Endometrium (tissue), 2 donors: ENCODE results near the gene RASGRF2.
"Not testable (repeated sequence)": the region's sequence is repeated elsewhere in the genome, so short reads cannot be mapped to it uniquely, and the experiment has no call there.

Experiments
- FAIRE-seq: peaks from 2 replicates; lab custom pipeline; 2012; peaks lifted over from hg19 to GRCh38; lab: Jason Lieb, UNC
- donor health status: control.
- donor health status: control.

RASGRF2 gene

DNA sequence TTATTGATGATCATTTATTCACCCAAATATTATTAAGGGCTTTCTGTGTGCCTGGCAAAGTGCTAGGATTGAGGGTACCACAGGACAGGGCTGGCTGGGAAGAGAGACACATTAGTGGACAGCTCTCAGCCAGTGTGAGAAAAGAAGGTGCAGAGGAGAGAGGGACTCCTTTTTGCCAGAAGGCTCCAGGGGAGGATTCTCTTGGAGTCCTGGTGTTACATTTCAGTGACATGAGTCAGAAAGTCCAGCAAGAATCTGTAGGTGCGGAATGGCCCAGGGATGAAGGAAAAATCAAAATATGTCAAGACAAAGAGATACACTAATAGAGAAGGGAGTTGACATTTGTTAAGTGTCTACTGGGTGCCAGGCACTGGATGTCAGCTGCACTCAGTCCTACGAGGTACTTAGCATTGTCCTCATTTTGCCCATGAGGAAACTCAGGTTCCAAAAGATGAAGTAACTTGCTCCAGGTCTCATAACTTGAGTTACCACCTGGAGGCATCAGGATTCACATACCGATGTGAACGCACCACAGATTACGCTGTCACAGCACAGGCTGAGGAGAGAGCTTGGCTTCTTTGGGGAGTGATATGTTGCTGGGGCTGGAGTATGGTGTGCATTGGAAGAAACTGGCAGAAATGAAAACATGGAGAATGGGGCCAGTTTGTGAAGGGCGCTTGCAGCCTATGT, 60.5 kb downstream of the RASGRF2 start:
- no peak for FAIRE-seq

DNA sequence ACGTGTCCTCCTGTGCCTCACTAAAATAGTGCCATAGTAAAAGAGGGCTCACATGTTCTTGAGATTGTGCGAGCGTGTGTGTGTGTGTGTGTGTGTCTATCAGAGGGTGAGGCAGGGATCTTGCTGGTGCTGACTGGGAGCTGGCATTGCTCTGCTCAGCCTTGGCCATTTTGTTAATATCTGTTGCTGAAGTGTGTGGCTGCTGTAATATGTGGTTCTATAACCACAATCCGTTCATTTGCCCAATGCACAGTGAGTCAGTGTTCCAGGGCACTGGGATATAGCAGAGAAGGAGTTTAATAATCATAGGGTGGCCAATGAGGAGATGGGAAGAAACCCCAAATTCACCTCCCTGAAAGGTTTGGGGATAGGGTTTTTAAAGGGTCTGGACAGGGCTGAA, 61.3 kb downstream of the RASGRF2 start:
- no peak for FAIRE-seq

DNA sequence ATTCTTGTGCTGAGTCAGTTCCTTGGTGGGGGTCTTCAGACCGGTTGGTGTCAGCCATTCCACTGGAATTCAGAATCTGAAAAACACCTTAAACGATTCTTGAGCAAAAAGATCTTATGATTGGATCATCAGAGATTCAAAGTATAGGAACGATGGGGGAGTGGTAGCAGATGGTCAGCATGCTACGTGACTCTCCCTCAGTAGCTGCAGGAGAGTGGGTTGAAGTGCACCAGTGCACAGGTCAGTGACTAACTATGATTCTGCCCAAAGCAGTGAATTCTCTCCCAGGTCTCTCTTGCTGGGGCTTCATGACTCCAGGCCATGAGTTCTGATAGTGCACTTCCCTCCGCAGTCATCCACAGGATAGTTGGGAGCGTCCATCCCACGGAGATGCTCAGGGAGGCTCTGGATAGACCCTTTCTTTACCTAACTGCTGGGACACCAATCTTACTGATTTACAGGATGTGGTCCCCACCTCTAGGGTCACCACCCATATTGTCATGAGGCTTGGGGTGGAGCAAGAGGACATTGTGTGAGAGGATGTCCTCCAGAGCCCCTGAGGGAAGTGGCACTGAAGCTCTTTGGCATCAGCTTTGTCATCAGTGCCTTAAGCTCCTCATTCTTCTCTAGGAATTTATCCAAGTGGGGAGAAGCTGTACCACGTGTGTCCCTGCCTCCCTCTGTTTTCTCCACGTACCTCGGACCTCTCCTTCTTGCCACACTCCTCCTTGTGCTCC, 62.0 kb downstream of the RASGRF2 start:
- FAIRE-seq: no peak

DNA sequence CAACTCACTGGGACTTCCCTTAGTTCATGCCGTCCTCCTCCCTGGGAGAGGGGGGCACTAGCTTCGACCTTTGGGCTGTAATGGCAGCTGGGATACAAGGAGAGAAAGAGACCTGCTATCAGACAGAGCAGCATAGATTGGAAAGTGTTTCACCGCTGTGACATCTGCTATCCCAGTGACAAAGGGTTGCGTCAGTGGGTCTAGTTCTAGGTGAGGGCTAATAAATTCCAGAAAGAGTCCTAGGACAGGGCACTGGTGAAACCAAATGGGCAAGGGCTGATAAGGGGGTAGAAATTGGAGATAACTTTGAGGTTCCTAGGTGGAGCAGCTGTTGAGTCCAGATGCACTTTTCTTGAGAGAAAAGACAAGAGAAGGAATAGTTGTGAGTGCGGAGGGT, 62.5 kb downstream of the RASGRF2 start:
- FAIRE-seq: no peak

DNA sequence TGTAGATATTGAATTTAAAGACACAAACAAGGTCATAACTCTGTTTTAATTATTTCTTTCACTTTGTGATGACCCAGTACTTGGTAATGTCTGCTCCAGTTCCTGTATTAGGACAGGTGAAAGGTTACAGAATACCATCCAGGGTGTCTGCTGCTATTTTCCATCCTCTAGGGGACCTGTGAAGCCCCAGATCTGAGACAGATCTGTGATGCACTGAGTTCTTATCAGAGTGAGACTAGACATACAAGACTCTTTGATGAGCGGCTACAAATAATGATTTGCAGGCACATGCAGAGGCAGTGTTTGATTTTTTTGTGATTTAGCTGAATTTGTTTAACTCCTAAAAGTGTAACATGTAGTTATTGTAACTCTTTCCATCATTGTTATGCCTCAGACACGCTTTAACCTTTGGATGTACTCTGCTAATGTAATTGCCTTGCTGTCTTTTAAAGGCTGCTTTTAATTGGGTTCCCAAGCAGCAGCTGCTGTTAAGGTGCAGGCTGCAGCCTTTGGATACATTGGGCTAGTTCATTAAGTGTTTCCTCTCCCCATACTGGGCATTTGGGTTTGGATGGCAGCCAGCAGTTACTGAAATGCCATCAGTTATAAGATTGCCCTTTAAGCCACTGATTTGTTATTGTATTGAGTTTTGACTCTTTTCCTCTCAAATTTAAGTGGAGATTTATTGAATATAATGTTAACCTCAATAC, 63.3 kb downstream of the RASGRF2 start:
- FAIRE-seq: no peak

DNA sequence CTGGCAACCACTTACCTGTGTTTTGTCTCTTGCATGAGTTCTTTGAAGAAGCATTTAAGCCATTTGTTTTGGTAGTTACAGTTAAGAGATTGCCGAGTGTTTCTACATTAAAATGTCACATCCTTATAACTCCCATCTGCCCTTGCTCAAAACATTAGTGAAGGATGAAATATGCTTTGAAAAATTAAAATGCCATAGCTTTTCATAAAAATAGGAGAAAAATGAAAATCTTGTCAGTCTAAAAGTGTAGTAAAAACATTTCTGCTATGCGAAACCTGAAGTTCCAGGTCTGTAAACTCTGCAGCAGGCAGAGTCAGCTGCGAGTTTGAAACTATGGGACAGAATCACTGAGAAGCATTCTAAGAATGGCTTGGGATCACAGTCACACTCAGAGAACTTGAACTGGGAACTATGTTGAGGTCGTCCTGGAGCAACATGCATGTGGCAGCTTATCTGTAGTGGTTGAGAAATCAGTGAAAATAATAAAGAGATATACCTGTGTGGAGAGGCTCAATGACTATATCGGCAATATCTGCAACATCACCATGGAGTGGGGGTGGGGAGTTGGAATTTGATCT, 67.4 kb downstream of the RASGRF2 start:
- FAIRE-seq: no peak

DNA sequence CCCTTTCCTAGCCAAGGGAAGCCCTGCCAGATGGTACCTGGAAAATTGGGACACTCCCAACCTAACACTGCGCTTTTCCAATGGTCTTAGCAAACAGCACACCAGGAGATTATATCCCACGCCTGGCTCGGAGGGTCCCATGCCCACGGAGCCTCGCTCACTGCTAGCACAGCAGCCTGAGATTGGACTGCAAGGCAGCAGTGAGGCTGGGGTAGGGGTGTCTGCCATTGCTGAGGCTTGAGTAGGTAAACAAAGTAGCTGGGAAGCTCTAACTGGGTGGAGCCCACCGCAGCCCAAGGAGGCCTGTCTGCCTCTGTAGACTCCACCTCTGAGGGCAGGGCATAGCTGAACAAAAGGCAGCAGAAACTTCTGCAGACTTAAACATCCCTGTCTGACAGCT, 68.7 kb downstream of the RASGRF2 start:
- FAIRE-seq: not testable (repeated sequence)

DNA sequence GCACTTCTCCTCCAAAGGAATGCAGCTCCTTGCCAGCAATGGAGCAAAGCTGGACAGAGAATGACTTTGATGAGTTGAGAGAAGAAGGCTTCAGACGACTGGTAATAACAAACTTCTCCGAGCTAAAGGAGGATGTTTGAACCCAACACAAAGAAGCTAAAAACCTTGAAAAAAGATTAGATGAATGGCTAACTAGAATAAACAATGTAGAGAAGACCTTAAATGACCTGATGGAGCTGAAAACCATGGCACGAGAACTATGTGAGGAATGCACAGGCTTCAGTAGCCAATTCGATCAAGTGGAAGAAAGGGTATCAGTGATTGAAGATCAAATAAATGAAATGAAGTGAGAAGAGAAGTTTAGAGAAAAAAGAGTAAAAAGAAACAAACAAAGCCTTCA, 69.6 kb downstream of the RASGRF2 start:
- FAIRE-seq: not testable (repeated sequence)

DNA sequence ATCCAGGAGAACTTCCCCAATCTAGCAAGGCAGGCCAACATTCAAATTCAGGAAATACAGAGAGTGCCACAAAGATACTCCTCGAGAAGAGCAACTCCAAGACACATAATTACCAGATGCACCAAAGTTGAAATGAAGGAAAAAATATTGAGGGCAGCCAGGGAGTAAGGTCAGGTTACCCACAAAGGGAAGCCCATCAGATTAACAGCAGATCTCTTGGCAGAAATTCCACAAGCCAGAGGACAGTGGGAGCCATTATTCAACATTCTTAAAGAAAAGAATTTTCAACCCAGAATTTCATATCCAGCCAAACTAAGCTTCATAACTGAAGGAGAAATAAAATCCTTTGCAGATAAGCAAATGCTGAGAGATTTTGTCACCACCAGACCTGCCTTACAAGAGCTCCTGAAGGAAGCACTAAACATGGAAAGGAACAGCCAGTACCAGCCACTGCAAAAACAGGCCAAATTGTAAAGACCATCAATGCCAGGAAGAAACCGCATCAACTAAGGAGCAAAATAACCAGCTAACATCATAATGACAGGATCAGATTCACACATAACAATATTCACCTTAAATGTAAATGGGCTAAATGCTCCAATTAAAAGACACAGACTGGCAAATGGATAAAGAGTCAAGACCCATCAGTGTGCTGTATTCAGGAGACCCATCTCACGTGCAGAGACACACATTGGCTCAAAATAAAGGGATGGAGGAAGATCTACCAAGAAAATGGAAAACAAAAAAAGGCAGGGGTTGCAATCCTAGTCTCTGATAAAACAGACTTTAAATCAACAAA, 70.3 kb downstream of the RASGRF2 start:
- not testable (repeated sequence) for FAIRE-seq

DNA sequence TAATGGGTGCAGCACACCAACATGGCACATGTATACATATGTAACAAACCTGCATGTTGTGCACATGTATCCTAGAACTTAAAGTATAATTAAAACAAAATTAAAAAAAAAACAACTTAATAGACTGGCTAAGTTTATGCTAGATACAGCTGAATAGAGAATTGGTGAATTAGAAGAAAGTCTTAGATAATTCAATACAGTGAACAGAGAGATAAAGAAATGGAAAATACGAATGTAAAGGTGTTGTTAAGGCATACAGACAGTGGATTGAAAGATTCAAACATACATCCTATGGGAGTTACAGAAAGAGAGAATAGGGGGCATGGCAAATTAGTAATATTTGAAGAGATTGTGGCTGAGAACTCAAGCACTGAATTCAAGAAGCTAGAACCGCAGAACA, 75.4 kb downstream of the RASGRF2 start:
- no peak for FAIRE-seq

DNA sequence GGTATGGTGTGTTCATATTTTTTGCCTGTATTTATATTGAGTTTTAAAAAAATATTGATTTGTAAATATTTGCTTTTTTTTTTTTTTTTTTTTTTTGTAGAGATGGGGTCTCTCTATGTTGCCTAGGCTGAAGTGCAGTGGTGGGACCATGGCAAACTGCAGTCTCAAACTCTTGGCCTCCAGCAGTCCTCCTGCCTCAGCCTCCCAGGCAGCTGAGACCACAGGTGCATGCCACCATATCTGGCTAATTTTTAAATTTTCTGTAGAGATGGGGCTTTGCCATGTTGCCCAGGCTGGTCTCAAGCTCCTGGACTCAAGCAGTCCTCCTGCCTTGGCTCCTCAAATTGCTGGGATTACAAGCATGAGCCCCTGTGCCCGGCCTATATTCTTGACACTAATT, 78.3 kb downstream of the RASGRF2 start:
- no peak for FAIRE-seq

DNA sequence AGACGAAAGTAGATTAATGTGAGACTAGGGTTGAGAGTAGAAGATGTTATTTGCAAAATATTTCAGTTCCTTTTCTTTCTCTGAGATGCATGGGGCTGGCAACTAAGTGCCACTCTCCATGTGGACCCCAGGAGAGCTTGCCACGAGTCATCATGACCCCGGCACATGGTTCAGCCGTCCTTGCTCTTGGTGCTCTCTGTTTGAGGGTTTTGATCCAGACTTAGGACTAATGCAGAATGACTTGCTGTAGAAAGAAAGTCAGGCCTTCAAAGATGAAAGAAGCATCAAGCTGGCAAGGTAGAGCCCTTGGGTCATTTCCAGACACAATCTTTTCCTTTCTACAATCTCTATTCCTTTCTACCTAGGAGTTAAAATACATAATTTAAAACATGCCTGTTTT, 84.7 kb downstream of the RASGRF2 start:
- no peak for FAIRE-seq

DNA sequence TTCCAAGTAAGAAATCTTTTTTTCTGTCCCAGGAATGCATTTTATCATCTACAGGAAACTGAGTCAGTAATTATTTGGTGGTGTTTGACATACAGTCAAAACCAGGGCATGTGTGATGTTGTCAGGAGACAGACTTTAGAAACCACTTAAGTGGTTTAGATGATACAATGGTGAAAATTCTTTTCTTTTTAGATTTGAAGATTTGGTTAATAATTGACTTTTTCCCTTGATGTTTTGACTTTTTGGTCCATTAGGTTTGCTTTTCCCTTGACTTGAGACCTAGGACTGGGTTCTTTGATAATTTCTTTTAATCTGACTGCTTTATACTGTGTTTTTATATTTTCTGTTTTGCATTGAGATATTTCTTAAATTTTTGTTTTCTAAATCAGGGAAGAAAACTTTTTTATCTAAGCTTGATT, 85.2 kb downstream of the RASGRF2 start:
- no peak for FAIRE-seq

DNA sequence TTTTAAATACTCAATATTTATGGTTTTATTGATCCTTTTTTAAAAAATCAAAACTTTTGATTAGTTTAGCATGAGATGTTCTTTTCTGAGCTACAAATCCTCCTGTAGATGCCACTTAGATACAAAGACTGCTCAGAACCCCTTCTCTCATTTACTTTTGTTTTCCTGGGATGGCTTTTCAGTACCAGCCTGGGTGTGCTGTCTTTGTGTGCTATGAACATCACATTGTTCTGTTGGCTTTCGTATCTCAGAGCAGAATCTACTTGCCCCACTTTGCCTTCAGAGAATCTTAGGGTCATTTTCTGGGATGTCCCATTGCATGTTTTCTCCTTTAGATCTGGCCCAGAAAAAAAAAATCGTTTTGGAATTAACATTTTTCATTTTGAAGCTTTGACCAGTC, 85.9 kb downstream of the RASGRF2 start:
- FAIRE-seq: no peak

DNA sequence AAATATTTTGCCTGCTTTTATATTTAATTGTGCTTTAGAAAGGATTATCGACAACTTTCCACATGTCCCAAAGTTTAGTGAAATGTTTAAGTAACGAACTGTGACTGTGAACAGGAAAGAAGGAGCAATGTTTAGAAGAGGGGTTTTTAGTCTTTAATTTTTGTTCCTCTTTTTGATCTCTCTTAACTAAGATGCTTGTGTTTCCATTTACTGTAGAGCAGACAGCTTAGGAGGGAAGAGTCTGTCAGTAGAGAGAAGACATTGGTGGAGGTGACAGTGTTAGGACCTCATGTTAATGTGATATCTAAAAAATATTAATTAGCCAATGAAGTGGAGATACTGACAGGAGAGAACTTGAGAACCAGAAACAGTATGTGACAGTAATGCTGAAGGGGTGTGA, 92.2 kb downstream of the RASGRF2 start:
- FAIRE-seq: no peak

DNA sequence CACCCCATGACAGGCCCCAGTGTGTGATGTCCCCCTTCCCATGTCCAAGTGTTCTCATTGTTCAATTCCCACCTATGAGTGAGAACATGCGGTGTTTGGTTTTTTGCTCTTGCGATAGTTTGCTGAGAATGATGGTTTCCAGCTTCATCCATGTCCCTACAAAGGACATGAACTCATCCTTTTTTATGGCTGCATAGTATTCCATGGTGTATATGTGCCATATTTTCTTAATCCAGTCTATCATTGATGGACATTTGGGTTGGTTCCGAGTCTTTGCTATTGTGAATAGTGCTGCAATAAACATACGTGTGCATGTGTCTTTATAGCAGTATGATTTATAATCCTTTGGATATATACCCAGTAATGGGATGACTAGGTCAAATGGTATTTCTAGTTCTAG, 93.1 kb downstream of the RASGRF2 start:
- FAIRE-seq: not testable (repeated sequence)

DNA sequence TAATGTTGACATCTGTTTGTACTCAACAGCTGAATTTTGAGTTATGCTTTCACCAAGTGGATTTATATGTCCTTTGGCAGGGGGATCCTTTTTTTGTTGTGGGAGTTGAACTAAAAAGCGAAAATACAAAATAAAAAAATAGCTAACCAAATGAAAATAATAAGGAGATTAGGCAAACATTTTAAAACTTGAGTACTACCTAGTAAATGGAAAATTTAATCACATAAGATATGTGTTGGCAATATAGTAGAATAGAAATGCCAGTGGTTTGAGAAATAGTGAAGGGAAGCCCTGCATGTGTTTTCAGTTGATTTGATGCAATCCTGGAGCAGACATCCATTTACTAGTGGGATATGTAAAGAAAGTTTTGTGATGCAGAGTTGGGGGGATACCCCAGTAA, 98.0 kb downstream of the RASGRF2 start:
- FAIRE-seq: no peak

DNA sequence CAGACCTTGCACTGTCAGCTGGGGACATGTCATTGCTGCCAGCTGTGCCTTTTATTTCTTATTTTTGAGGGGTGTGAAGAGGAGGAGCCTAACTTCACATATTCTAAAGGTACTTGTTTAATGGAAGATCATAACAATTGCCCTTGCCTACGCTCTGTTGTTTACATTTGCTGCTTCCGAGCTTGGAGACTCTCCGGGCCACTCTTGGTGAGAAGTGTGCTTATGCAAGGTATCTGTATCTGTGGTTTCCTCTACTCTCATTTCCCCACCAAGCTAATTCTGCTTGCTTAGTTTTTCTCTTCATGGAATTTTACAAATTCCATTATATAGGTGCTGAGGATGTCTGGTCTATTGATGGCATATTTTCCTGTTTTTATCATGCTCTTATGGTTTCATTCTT, 105.3 kb downstream of the RASGRF2 start:
- no peak for FAIRE-seq

DNA sequence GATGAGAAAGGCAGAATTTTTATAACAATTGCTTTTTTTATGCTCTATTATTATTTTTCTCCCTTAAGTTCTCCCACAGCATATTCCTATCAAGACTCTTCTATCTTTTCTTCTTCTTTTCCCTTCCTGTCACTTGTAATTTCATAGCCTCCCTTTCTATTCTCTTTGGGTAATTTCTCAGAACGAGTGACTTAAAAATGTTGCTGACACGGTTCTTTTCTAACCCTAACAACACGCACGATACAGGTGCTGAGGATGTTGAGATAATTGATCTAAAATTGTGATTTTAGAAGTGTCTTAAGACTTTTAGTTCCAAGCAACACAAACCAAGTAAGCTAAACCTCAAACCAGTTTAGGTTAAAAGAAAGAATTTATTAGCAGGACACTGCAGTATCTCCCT, 105.9 kb downstream of the RASGRF2 start:
- no peak for FAIRE-seq

DNA sequence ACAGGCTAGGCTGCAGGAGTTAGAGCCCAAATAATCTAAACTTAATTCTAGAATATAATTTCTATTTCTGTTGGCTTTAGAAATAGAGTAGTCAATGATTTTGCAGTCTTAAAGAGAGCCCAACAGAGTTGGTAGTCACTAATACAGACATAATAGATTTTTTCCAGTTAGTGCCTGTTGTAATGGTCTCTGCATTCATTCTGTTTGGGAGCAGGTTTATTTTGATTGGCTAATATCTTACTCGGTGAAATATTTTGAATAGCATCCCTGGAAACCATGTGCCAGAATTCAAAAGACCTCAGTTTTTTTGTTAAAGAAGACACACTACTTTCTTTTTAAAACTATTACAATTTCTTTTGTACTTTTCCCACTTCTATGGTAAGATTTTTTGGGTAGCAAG, 107.2 kb downstream of the RASGRF2 start:
- FAIRE-seq: no peak

DNA sequence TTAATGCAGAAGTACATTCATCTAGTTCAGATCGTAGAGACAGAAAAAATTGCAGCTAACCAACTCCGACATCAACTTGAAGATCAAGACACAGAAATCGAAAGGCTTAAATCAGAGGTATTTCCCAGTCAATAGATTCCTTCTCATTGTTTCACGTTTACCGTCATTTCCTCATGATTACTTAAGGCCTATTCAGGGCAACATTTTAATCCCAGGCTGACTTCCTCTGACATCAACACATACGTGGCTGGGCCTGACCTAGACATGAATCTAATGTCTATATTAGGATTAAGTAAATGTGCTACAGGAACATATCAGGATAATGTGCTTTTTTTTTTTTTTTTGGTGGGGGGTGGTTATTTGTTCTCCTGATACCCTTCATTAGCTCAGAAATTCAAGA, 107.9 kb downstream of the RASGRF2 start:
- FAIRE-seq: no peak

DNA sequence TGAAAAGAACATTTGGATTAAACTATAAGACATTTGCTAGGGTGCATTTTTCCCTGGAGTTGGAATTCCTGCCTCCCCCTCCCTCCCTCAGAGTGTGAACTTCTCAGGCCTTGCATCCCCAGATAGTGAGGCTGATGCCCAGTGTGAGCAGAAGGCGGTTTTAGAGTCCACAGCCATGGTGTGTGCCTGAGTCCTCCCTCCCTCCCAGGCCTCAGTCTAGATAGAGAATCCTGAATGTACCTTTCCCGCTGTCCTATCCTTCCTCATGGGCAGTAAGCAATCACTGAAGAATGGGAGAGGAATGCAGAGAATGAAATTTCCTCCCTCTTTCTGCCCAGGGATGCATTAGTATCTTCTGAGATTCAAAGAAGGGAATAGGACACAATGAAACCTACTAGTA, 108.5 kb downstream of the RASGRF2 start:
- FAIRE-seq: no peak
